ENCODE measurements around the gene PDXP. TPM values are rescaled to one million over a fixed set of nuclear protein-coding genes. Genes with fewer than 3 reads are reported as not detected.
A peak's percentile ranks its signal among the peaks of the same experiment; 100 is the strongest.

The PDXP gene
- total and polyA plus RNA-seq, 2 of the 13 experiments (the other 11 are each of a cell fraction or from before 2014, with no cell fraction given), result 58.2 to 70.6 TPM

DNA sequence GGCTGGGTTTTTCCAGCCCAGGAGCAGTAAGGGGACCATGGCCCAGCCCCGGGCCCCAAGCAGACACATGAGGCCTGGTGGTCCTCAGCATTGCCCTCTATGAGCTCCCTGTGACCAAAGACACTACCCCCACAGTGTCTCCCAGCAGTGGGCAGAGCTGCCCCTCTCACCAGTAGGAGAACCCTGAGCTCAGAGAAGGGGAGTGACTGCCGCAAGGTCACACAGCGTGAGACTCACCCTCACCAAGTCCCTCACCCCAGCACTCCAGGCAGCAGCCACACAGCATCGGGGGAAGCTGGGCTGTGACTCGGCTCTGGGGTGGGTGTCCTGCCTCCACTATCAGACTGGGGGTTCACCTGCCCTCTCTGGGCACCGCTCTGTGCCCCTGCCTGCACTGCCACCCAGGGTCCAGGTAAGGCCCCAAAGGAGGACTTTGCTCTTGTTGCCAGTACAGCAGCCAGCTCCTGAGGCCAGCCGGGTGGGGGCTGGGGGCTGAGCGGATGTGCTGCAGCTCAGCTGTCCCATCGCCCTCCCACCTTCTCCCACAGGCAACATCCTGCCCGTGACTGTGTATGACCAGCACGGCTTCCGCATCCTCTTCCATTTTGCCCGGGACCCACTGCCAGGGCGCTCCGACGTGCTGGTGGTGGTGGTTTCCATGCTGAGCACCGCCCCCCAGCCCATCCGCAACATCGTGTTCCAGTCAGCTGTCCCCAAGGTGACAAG is 26.9 kb upstream of the PDXP start (continued):
- TF ChIP-seq ZNF569 (CRISPR knock-in tag; IDR thresholded peaks at IDR 0.05; ENCODE audit: borderline replicate concordance), result no peak
- no peak for TF ChIP-seq IKZF4 (CRISPR knock-in tag; IDR thresholded peaks at IDR 0.05; ENCODE audit: borderline replicate concordance, low read depth, not compliant biosample characterization)
- TF ChIP-seq SPEN (CRISPR knock-in tag; IDR thresholded peaks at IDR 0.05; ENCODE audit: low read depth), result 0 out of 2 replicates have a peak, but pooled peaks have one; percentile 33
- TF ChIP-seq MYNN (CRISPR knock-in tag; IDR thresholded peaks at IDR 0.05; ENCODE audit: low read depth), result no peak
- TF ChIP-seq MTA3 (CRISPR knock-in tag; IDR thresholded peaks at IDR 0.05), result no peak
- peak; percentile 82 for TF ChIP-seq ZEB1 (IDR thresholded peaks at IDR 0.05; ENCODE audit: insufficient replicate concordance, low read depth)
- peak; percentile 26; the same call in 1 of the 2 replicates for TF ChIP-seq NFKB2 (CRISPR knock-in tag; IDR thresholded peaks at IDR 0.05; ENCODE audit: borderline replicate concordance)
- TF ChIP-seq ZSCAN21 (CRISPR knock-in tag; IDR thresholded peaks at IDR 0.05; ENCODE audit: borderline replicate concordance), result peak; percentile 60; the same call in 1 of the 2 replicates
- peak; percentile 34 for TF ChIP-seq HNRNPLL (IDR thresholded peaks at IDR 0.05; ENCODE audit: low read depth, low read length, poor library complexity, severe bottlenecking)
- TF ChIP-seq ZSCAN31 (CRISPR knock-in tag; IDR thresholded peaks at IDR 0.05; ENCODE audit: low read depth), result 0 out of 2 replicates have a peak, but pooled peaks have one; percentile 62
- peak; percentile 78; the same call in 1 of the 2 replicates for TF ChIP-seq SALL1 (CRISPR knock-in tag; IDR thresholded peaks at IDR 0.05)
- peak; percentile 90 for TF ChIP-seq ZBTB7A (CRISPR knock-in tag; IDR thresholded peaks at IDR 0.05)
- TF ChIP-seq RBAK (CRISPR knock-in tag; IDR thresholded peaks at IDR 0.05), result peak; percentile 26; the same call in 1 of the 2 replicates
- TF ChIP-seq ZNF83 (CRISPR knock-in tag; IDR thresholded peaks at IDR 0.05; ENCODE audit: borderline replicate concordance), result no peak

Measured in HepG2 (cell line).